Activated naive CD4-positive, alpha-beta T cell treated with anti-CD3 and anti-CD28 coated beads, Interleukin-2, amount 50 U/mL, for 24 hours (primary cell): ENCODE data around the gene SELPLG.
"Not testable (repeated sequence)": the region's sequence is repeated elsewhere in the genome, so short reads cannot be mapped to it uniquely, and the experiment has no call there.

ENCODE experiments used
- H3K27ac Mint-ChIP-seq: one replicate; pipeline ENCODE4 v1.8.0; 2021; ENCODE audit warnings: mild to moderate bottlenecking, mixed read lengths
- H3K27me3 Mint-ChIP-seq: one replicate; pipeline ENCODE4 v1.8.0; 2021; ENCODE audit warnings: mixed read lengths
- H3K36me3 Mint-ChIP-seq: one replicate; pipeline ENCODE4 v1.8.0; 2021; ENCODE audit warnings: mixed read lengths
- H3K4me1 Mint-ChIP-seq: one replicate; pipeline ENCODE4 v1.8.0; 2021; ENCODE audit warnings: mixed read lengths
- H3K4me3 Mint-ChIP-seq: one replicate; pipeline ENCODE4 v1.8.0; 2021; ENCODE audit warnings: mild to moderate bottlenecking, mixed read lengths
- H3K9me3 Mint-ChIP-seq: one replicate; pipeline ENCODE4 v1.8.0; 2021; ENCODE audit warnings: mixed read lengths

SELPLG gene

DNA sequence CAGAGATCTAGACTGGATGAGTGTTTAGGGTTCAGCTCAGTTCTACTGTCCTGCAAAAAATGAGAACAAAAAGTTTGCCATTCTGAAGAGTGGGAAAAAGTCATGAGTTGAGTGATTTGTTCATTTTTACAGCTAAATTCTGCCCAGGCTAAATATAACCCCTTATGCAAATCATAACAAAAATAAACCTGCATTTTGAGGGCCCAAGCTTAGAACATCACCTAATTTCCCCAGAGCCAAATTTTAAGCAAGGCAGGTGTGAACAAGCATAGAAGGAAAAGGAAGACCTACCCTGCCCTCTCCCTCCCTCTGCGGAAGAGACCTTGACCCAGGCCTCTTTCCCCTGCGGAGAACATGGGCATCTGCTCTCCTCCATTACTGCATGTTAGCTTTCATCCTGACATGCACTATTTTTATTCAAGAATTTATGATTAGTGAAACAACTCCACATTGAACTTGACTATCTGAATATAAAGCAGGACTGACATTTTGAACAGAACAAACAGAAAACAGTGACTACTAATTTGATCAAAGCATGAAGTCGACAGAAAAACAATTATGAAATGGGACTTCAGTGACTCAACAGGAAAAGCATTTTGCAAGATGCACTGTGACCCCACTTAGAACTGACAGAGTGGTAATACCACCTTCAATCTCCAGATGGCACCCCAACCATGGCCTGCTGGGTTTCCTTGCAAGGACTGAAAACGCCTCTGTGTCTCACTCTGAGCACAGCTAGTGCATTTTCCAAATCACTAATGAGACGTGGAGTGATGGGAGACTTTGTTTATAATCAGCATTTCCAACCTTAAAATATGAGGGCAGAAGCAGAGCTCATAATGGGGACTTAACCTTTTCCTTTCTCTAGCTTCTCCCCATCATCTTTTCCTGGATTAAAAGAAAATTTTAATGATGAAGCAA lies 30.9 kb upstream of the SELPLG start:
- no peaks in the 10 kb centered on the region for H3K9me3 Mint-ChIP-seq
- no peaks in the 10 kb centered on the region for H3K36me3 Mint-ChIP-seq
- H3K4me3 Mint-ChIP-seq, result peak overlapping the region; percentile 66
- H3K4me1 Mint-ChIP-seq, result peaks cover 23% of the 10 kb centered on the region
- H3K27me3 Mint-ChIP-seq, result no peaks in the 10 kb centered on the region
- H3K27ac Mint-ChIP-seq, result peak overlapping the region; percentile 90

DNA sequence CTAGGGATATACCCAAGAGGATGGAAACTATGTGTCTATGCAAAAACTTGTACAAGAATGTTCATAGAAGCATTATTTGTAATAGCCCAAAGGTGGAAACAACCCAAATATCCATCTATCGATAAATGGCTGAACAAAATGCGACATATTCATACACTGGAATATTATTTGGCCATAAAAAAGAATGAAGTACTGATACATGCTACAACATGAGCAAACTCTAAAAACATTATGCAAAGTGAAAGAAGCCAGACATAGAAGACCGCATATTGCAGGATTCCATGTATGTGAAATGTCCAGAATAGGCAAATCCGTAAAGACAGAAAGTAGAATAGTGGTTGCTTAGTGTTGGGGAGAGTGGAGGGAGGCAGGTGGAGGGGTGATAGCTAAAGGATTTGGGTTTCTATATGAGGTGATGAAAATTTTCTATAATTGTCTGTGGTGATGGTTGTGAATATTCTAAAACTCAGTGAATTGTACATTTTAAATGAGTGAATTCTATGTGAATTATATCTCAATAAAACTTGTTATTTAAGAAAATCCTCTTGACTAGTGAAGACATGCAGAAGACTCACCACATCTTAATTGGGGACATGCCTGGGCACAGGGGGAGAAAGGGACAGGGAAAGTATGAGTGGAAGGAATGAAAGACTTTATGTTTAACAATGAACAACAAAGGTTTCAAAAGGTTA lies 29.8 kb upstream of the SELPLG start:
- Mint-ChIP-seq H3K36me3 (peaks cover 2% of the 10 kb centered on the region), H3K27me3 (no peaks in the 10 kb centered on the region), H3K4me3 (no peak overlapping the region), H3K9me3 (no peaks in the 10 kb centered on the region), H3K4me1 (peaks cover 23% of the 10 kb centered on the region), H3K27ac (peak overlapping the region; percentile 90)

DNA sequence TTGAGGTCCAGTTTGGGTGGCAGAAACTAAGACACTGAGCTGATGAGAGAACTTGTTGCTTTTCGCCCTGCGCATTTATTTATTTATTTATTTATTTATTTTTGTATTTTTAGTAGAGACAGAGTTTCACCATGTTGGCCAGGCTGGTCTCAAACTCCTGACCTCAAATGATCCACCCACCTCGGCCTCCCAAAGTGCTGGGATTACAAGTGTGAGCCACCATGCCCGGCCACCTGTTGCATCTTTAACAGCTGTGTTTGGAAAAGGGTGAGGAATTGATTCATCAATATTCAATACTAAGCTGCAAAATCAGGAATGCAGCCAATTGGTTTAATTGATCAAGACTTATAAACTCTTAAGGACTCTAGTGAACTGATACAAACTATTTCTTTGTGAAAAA lies 24.4 kb upstream of the SELPLG start:
- not testable (repeated sequence) for H3K4me3 Mint-ChIP-seq, H3K27ac Mint-ChIP-seq, H3K9me3 Mint-ChIP-seq, H3K4me1 Mint-ChIP-seq, H3K36me3 Mint-ChIP-seq, H3K27me3 Mint-ChIP-seq

DNA sequence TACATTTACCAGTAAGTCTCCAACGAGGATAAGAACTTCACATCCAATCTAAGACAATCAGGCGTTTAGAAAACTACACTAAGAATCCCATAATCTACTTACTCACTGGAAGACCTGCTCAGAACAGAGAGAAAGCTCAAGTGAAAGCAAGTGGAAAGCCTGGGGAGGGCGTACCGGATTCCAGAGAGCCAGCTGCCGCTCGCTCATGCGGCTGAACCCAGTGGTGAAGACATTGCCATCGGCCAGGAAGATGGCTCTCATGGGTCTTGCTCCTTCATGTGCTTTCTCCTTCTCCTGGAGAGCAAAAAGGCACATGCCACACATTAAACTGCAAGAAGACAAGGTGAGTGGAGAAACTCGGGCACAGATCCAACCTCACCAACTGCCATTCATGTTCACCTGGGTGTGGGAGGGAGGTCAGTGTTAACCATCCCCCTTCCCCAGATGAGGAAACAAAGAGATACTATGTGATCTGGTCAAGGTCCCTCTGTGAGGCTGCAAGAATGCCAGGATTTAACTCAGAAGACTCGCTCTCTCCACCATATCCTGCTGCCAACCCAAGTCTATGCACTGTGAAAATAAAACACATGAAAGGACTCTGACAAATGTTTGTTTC lies 23.5 kb upstream of the SELPLG start:
- Mint-ChIP-seq H3K4me1 (peaks cover 9% of the 10 kb centered on the region), H3K36me3 (peaks cover 2% of the 10 kb centered on the region), H3K4me3 (no peak overlapping the region), H3K27me3 (no peaks in the 10 kb centered on the region), H3K9me3 (no peaks in the 10 kb centered on the region), H3K27ac (no peak overlapping the region)

DNA sequence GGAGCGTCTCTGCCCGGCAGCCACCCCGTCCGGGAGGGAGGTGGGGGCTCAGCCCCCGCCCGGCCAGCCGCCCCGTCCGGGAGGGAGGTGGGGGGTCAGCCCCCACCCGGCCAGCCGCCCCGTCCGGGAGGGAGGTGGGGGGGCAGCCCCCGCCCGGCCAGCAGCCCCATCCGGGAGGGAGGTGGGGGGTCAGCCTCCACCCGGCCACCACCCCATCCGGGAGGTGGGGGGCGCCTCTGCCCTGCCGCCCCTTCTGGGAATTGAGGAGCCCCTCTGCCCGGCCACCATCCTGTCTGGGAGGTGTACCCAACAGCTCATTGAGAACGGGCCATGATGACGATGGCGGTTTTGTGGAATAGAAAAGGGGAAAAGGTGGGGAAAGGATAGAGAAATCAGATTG lies 22.6 kb upstream of the SELPLG start:
- H3K27ac Mint-ChIP-seq, H3K4me3 Mint-ChIP-seq, H3K4me1 Mint-ChIP-seq, H3K36me3 Mint-ChIP-seq, H3K27me3 Mint-ChIP-seq, H3K9me3 Mint-ChIP-seq: not testable (repeated sequence)

DNA sequence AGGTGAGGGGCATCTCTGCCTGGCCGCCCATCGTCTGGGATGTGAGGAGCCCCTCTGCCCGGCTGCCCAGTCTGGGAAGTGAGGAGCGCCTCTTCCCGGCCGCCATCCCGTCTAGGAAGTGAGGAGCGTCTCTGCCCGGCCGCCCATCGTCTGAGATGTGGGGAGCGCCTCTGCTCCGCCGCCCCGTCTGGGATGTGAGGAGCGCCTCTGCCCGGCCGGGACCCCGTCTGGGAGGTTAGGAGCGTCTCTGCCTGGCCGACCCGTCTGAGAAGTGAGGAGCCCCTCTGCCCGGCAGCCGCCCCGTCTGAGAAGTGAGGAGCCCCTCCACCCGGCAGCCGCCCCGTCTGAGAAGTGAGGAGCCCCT lies 22.1 kb upstream of the SELPLG start:
- not testable (repeated sequence) for H3K27me3 Mint-ChIP-seq, H3K4me3 Mint-ChIP-seq, H3K27ac Mint-ChIP-seq, H3K36me3 Mint-ChIP-seq, H3K9me3 Mint-ChIP-seq, H3K4me1 Mint-ChIP-seq

DNA sequence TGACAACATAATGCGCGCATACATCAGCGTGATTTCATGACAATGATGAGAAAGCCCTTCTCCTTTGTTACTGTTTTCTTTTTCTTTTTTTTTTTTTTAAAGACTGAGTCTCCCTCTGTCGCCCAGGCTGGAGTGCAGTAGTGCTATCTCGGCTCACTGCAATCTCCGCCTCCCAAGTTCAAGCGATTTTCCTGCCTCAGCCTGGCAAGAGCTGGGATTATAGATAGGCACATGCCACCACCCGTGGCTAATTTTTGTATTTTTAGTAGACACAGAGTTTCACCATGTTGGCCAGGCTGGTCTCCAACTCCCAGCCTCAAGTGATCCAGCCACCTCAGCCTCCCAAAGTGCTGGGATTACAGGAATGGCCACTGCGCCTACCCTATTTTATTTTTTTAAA lies 20.9 kb upstream of the SELPLG start:
- H3K36me3 Mint-ChIP-seq, H3K4me1 Mint-ChIP-seq, H3K9me3 Mint-ChIP-seq, H3K27me3 Mint-ChIP-seq, H3K4me3 Mint-ChIP-seq, H3K27ac Mint-ChIP-seq: not testable (repeated sequence)

DNA sequence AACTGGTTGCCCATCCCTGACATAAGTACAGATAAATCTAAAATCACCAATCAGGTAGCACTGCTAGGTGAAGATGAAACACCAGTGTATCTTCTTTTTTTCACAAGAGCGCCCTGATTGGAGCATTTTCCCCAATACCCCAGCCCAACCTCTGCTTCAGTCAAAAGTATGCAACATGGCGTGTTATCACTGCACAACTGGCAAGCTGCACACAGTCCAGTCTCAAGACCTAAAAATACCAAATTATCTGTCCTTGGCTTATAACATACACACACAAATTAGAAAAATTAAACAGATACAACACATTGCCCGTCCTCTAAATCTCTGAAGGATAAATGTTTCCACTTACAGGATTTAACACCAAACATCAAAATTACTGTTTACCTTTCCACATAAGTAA lies 20.2 kb upstream of the SELPLG start:
- H3K27me3 Mint-ChIP-seq, result no peaks in the 10 kb centered on the region
- peaks cover 16% of the 10 kb centered on the region for H3K4me1 Mint-ChIP-seq
- H3K9me3 Mint-ChIP-seq, result no peaks in the 10 kb centered on the region
- no peak overlapping the region for H3K4me3 Mint-ChIP-seq
- no peak overlapping the region for H3K27ac Mint-ChIP-seq
- H3K36me3 Mint-ChIP-seq, result peaks cover 2% of the 10 kb centered on the region

DNA sequence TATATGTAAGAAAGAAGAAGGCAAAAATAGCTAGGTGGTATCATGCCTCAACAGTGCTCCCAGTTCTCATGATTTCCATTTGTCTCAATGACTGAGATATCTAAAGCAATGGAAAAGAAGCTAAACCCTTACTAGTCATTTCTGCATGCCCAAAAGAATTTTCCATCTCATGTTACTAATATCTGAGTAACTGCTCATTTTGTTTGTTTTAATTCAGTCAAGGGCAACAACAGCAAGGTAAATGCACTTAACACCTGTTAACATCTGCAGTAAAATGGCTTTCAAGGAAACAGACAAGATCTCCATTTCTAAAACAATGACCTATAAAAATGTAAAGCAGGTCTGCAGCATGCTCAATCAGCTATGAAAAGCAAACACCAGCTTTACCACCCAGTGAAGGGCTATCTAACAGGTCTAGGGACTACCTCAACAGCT lies 19.4 kb upstream of the SELPLG start:
- H3K36me3 Mint-ChIP-seq, result no peaks in the 10 kb centered on the region

DNA sequence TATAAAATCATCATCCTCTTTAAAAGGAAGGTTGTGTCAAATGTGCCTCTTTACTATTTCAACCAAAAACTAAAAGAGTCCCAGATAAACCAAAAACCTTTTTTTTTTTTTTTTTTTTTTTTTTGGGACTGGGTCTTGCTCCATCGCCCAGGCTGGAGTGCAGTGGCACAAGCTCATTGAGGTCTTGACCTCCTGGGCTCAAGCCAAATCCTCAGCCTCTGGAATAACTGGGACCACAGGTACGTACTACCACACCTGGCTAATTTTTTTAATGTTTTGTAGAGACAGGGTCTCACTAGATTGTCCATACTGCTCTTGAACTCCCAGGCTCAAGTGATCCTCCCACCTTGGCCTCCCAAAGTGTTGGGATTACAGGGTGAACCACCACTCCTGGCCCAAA lies 16.4 kb upstream of the SELPLG start:
- Mint-ChIP-seq H3K27me3 (no peaks in the 10 kb centered on the region), H3K4me3 (no peak overlapping the region), H3K27ac (no peak overlapping the region), H3K4me1 (peaks cover 42% of the 10 kb centered on the region), H3K36me3 (peaks cover 2% of the 10 kb centered on the region), H3K9me3 (no peaks in the 10 kb centered on the region)

More for the DNA sequence above, 19.4 kb upstream of the SELPLG start:
- H3K9me3 Mint-ChIP-seq, result no peaks in the 10 kb centered on the region
- H3K27me3 Mint-ChIP-seq, result no peaks in the 10 kb centered on the region
- no peak overlapping the region for H3K27ac Mint-ChIP-seq
- no peak overlapping the region for H3K4me3 Mint-ChIP-seq
- peaks cover 18% of the 10 kb centered on the region for H3K4me1 Mint-ChIP-seq

DNA sequence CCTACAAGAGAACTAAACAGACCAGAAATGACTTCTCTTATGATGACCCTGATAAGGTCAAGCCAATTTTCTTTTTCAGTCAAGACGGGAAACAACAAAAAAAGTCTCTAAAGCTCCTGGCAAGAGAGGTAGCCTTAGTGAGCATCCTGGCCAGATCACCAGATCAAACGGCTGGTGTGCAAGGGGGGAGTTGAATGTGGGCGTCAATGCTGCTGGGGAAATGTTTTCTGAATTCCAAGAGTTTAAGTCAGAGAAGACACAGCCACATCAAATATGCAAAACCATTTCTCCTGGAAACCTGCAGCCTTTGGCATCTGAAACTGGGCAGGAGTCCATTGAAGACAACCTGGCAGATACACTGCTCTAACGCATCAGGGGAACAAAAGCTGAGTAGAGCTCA lies 16.0 kb upstream of the SELPLG start:
- Mint-ChIP-seq H3K27me3 (no peaks in the 10 kb centered on the region), H3K36me3 (peaks cover 2% of the 10 kb centered on the region), H3K9me3 (no peaks in the 10 kb centered on the region), H3K4me3 (no peak overlapping the region), H3K27ac (peak overlapping the region; percentile 53), H3K4me1 (peaks cover 46% of the 10 kb centered on the region)

DNA sequence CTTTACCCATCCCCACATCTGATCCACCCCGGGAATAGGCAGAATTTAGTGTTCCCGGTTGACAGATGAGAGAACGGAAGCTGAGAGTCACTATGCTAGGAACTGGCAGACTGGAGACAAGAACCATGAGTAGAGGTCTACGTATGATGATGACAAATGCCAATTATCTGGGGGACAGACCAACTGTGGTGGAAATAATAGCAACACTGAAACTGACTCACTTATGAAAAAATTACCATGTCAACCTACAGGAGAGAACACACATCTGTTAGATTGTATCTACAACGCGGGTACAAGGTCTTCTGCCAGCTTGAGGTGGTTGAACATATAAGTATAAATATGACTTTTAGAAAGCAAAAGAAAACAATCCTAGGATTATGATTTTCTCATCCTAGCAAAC lies 15.4 kb upstream of the SELPLG start:
- H3K9me3 Mint-ChIP-seq, result no peaks in the 10 kb centered on the region
- H3K36me3 Mint-ChIP-seq, result peaks cover 2% of the 10 kb centered on the region
- peaks cover 46% of the 10 kb centered on the region for H3K4me1 Mint-ChIP-seq
- H3K4me3 Mint-ChIP-seq, result no peak overlapping the region
- peak overlapping the region; percentile 53 for H3K27ac Mint-ChIP-seq
- H3K27me3 Mint-ChIP-seq, result no peaks in the 10 kb centered on the region

DNA sequence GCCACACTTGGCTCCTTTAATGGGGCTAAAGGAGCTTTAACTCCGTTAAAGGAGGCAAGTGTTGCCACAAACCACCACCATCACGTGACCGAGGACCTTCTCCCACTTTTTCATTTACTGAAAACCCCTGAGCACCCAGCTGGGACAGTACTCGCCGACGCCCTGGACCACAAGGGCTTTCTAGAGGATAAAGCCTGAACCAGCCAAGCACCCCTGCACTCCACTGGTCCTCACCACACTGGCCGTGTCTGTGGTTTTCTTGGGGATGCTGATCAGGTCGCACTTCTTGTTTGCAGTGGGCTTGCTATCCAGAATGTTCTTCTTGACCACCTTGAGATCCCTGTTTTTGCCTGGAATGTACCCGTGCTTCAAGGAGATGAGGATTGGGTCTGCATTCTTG lies 14.7 kb upstream of the SELPLG start:
- no peaks in the 10 kb centered on the region for H3K9me3 Mint-ChIP-seq
- H3K27ac Mint-ChIP-seq, result no peak overlapping the region
- no peaks in the 10 kb centered on the region for H3K27me3 Mint-ChIP-seq
- peaks cover 46% of the 10 kb centered on the region for H3K4me1 Mint-ChIP-seq
- no peak overlapping the region for H3K4me3 Mint-ChIP-seq
- H3K36me3 Mint-ChIP-seq, result peaks cover 2% of the 10 kb centered on the region

DNA sequence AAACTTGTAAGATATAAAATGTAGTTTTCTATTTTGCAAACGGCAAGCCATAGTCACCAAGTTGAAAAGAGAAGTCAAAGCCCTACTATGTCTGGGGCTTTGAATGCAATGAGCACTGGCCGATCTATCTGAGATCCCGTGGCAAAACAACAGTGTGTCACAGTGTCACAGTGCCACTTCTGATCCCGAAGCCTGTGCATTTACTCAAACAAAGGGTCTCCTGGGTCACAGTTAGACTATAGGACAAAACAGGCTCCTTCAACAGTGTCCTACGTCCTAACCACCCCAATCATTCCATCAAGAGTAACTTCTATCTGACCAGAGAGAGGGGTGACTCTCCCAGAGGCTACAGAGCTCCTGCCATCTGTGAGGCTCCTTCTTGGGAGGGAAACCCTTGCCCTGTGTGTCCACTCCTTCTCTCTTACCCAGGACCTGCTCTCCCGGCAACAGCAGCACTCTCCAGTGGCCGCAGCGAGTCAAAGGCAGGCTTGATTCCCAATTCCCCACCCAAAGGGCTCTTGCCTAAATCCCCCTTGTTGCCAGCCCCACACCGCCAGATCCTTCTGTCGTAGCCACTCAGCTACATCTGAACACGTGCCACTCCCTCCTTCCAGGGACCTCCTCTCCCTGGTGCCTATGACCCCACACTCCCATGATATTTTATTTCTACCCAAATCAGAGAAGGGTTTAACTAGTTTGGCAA lies 14.0 kb upstream of the SELPLG start:
- H3K27ac Mint-ChIP-seq, result peak overlapping the region; percentile 76

DNA sequence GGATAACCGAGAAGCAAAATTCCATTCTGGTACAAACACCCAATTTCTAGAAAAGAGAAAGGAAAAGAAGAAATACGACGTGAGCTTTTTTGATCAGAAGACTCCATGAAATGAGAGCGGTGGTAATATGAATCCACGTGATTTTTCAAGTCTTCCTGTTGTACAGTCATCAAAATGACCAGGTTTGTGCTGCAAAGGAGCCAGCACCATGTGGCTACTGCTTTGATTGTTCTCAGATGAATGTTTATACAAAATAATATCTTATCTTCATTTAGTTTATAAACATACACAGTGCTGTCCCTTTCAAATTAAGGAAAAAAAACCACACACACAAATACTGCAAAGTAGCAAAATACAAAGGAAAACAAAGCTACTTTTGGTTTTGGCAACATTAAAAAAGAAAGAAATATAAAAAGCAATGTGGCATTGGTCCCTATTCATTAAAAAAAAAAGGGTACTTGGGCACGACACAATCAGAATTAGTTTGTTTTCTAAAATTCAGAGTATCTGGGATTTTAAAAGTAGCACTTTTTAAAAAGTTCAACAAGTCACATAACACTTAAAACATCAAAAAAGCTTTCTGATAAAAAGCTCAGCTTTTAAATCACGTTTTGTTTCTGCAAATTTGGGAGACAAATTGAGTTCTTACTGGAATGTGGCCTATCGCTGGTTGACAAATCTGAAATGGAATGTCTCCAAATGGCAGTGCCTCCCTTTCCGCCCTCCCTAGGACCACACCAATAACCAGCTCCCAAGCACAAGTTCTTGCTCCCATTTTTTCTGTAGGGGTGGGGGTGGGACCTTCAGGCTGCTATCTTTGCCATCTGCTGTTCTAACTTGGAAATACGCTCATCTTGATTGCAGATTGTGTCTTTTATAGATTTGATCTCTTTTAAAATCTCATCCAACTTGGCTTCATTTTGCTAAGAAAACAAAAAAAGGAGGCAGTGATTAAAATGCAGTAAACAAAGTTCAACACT lies 13.2 kb upstream of the SELPLG start:
- Mint-ChIP-seq H3K4me1 (peaks cover 38% of the 10 kb centered on the region), H3K36me3 (peaks cover 2% of the 10 kb centered on the region), H3K27ac (peak overlapping the region; percentile 97), H3K9me3 (no peaks in the 10 kb centered on the region), H3K4me3 (peak overlapping the region; percentile 77), H3K27me3 (no peaks in the 10 kb centered on the region)

More for the DNA sequence above, 14.0 kb upstream of the SELPLG start:
- Mint-ChIP-seq H3K9me3 (no peaks in the 10 kb centered on the region), H3K27me3 (no peaks in the 10 kb centered on the region), H3K4me3 (no peak overlapping the region), H3K36me3 (peaks cover 2% of the 10 kb centered on the region), H3K4me1 (peaks cover 41% of the 10 kb centered on the region)
